Measurements from ENCODE around the gene OTOP2. TPM values are rescaled to one million over a fixed set of nuclear protein-coding genes. Genes with fewer than 3 reads are reported as not detected.
"Not testable (repeated sequence)": the region's sequence is repeated elsewhere in the genome, so short reads cannot be mapped to it uniquely, and the experiment has no call there.

Gene OTOP2
- total RNA-seq, 2 donors from 2014 or later: not detected

DNA sequence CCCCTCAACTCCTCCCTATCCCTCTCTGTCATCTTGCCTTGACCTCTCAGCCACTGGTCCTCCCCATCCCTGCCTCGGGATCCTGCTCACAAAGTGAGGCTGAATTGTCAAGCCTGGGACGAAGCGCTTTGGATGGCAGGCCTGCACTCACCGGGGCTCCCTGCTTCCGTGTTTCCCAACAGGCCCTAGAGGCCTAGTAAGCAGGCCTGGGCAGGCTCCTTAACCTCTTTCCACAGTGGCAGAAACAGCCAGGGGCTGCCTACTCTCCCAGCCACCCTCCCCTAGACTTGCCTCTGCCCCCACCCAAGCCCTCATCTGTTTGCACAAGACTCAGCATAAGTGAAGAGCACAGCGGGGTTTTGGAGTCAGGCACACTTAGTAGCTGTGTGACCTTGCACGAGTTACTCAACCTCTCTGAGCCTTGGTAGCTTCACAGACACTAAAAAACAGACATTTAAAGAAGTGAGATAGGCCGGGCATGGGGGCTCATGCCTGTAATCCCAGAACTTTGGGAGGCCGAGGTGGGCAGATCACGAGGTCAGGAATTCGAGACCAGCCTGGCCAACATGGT, 25.6 kb upstream of the OTOP2 start:
- intact Hi-C loops (cut with DNase I): no loop called here
- no peak for DNase-seq (ENCODE audit: low spot score)

DNA sequence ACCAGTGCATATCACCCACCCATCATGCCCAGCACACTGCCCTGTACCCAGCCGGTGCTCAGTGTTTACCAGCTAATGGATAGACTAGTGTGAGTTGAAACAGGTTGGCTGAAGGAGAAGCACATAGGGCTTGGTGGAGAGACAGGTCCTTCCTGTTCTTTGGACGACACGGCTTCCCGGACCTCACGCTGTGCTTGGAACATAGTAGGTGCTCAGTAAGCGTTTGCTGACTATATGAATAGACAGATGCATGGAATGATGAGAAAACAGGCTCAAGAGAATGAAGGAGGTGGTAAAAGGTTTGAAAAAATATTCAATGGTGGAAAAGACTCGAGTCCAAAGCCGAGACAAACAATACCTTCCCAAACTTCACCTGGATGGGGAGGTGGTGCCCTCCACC, 23.9 kb upstream of the OTOP2 start:
- intact Hi-C loops (cut with DNase I): no loop called here

DNA sequence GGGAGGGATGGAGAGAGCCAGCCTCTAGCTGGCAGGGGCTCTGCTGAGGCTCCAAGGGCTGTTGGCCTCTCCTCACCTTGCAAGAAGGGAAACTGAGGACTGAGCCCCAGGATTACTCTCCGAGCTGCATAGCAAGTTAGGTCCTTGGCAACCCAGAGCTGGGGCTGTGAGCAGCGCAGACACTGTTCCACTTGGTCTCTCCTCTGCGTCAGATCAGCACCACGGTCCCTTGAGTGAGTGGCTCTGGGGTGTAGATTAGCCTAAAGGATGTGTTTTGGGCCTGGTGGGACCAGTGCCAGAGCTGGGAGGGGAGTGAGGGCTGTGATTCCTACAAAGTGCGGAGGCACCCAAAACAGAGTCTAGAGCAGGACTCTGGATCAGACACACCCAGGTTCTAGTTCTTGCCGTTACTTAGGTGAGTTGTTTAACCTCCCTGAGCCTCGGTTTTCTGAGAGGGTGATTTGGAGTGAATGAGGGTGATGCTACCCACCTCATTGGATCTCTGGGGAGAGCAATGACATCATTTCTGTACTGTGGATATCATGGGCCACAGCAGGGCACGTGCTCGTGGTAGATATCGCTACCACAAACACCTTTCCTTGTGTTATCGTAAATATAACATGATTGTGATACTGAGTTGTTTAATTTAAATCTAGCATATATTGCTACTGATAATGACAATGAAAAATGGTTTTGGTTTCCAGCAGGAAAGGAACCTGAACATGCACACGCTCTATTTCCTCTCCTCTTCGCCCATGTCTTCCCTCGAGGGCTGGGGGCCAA, 22.5 kb upstream of the OTOP2 start:
- no peak for DNase-seq (ENCODE audit: low spot score)
- intact Hi-C loops (cut with DNase I): no loop called here

More for the DNA sequence above, 23.9 kb upstream of the OTOP2 start:
- no peak for DNase-seq (ENCODE audit: low spot score)

DNA sequence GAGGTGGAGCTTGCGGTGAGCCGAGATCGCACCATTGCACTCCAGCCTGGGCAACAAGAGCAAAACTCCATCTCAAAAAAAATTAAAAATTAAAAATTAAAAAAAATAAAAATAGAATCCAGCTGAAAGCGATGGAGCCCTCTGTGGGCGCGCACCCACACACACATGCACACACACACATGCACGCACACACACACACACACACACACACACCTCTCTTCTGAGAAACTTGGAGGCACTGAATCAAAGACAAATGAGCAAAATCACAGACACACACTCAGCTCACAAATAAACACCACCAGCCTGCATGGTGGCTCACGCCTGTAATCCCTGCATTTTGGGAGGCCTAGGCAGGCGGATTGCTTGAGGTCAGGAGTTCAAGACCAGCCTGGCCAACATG, 21.0 kb upstream of the OTOP2 start:
- DNase-seq (ENCODE audit: low spot score): no peak
- intact Hi-C loops (cut with DNase I): no loop called here

DNA sequence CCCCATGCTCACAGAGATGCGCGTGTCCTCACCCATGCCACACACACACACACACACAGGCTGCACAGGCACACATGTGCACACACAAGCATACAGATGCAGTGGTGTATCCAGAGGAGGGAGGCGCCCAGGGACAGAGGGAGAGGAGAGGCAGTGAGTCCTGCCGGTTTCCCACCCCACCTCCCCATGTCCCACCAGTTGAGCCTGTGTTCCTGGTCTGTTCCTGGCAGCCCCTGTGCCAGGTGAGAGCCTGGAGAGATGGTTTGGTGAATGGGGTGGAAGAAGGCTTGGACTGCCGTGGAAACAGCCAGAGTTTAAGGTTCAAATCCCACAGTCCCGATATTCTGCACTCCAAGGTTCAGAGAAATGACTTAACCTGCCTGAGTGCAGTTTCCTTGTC, 20.4 kb upstream of the OTOP2 start:
- intact Hi-C loops (cut with DNase I): no loop called here
- DNase-seq (ENCODE audit: low spot score): no peak

DNA sequence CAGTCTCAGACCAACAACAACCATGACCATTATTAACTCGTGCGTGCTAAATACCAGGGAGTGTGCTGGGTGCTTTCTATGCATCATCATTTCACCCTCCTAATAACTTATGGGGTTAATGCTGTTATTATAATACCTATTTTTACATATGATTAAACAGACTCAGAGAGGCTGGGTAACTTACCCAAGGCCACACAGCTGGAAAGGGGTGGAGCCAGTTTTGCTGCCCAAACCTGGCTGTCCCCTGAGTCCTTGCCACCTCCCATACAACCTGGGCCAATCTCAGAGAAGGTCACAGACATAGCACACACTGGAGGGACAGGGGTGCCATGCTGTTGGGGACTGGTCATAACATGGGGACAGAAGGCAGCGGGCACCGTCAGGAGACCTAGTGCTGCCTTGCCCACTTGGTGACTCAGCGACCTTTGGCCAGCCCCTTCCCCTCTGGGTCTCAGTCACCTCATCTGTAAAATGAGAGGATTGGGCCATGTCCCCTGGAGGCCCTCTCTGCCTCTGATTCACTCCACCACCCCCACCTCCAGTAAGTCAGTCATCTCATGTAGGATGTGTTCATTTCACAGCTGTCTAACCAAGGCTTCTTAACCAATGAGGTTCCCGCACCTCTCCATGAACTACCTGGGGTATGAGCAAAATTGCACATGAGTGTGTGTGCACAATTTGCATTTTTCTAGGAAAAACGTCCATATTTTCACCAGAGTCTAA, 19.2 kb upstream of the OTOP2 start:
- no peak for DNase-seq (ENCODE audit: low spot score)
- intact Hi-C loops (cut with DNase I): no loop called here

DNA sequence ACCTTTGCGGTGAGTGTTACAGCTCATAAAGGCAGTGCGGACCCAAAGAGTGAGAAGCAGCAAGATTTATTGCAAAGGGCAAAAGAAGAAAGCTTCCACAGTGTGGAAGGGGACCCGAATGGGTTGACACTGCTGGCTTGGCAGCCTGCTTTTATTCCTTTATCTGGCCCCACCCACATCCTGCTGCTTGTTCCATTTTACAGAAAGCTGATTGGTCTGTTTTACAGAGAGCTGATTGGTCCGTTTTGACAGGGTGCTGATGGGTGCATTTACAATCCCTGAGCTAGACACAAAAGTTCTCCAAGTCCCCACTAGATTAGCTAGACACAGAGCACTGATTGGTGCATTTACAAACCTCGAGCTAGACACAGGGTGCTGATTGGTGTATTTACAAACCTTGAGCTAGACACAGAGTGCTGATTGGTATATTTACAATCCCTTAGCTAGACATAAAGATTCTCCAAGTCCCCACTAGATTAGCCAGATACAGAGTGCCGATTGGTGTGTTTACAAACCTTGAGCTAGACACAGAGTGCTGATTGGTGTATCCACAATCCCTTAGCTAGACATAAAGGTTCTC, 17.8 kb upstream of the OTOP2 start:
- intact Hi-C loops (cut with DNase I); DNase-seq (ENCODE audit: low spot score): not testable (repeated sequence)

DNA sequence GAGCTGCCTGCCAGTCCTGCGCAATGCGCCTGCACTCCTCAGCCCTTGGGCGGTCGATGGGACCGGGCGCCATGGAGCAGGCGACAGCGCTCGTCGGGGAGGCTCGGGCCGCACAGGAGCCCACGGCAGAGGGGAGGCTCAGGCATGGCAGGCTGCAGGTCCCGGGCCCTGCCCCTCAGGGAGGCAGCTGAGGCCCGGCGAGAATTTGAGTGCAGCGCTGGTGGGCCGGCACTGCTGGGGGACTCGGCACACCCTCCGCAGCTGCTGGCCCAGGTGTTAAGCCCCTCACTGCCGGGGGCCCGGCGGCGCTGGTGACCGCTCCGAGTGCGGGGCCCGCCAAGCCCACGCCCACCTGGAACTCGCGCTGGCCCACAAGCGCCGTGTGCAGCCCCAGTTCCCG, 17.1 kb upstream of the OTOP2 start:
- intact Hi-C loops (cut with DNase I): no loop called here

DNA sequence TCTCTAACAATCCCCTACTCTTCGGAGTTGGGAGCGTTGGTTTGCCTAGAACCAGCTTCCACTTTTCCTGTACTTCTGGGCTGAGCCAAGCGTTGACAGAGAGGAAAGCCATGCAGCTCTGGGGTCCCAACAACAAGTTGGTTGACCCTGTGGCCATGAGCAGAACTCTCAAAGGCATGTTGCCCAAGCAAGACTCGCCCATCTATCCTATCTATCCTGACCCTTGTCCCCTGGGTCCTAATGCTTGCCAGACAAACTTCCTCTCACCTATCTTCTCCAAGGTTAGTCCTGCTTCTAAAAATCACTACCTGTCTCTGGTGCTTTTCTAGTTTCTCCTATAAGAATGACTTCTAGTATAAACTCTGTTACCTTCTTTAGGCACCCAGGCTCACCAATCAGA, 15.0 kb upstream of the OTOP2 start:
- intact Hi-C loops (cut with DNase I): not testable (repeated sequence)

More for the DNA sequence above, 17.1 kb upstream of the OTOP2 start:
- DNase-seq (ENCODE audit: low spot score): no peak

DNA sequence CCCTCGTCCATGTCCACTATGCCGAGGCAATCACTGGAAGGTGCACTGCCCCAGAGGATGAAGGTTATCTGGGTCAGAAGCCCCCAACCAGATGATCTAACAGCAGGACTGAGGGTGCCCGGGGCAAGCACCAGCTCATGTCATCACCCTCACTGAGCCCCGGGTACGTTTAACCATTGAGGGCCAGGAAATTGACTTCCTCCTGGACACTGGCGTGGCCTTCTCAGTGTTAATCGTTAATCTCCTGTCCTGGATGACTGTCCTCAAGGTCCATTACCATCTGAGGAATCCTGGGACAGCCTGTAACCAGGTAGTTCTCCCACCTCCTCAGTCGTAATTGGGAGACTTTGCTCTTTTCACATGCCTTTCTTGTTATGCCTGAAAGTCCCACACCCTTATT, 12.7 kb upstream of the OTOP2 start:
- intact Hi-C loops (cut with DNase I): not testable (repeated sequence)

More for the DNA sequence above, 15.0 kb upstream of the OTOP2 start:
- not testable (repeated sequence) for DNase-seq (ENCODE audit: low spot score)

DNA sequence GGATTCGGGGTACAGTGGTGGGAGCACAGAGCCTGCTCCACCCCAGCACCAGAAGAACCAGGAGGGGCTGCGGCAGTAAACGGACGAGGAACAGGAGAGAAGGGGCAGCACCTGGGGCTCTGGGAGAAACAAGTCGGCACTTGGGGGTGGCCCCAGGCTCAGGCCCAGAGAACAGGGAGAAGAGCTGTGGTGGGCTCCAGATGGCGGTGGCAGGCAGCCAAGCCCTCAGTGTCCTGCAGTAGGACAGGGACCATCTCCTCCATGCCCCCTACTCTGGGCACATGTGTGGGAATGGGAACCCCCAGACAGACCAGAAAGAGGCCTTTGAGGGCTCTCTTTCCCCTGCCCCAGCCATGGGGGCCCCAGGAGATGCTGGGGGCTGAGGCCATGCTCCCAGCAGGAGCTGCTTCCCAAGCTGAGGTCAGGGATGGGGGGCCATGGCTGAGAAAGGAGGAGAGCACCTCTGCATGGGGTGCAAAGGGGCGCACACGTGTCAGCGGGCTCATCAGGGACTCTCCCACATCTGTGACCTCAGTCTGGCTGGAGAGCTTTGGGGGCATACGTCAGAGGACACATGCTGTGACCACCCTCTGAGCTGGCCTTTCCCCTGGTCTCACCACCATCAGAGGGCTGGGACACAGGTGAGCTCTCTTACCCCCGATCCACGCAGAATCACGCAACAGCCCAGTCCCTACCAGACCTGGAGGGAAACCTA, 7.8 kb upstream of the OTOP2 start:
- intact Hi-C loops (cut with DNase I): no loop called here

More for the DNA sequence above, 12.7 kb upstream of the OTOP2 start:
- DNase-seq (ENCODE audit: low spot score): not testable (repeated sequence)

DNA sequence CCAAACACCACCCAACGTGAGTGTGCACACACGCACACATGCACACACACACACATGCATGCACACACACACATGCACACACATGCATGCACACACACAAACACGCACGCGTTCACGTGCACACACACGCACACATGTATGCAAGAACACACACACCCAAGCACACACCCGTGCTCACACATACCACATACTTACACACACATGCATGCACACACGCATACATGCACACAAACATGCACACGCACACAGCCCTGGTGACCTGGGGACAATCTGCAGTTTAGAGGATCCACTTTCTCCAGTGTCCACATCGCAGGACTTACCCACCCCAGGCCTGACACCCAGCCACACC, 7.2 kb upstream of the OTOP2 start:
- intact Hi-C loops (cut with DNase I): no loop called here
- DNase-seq (ENCODE audit: low spot score): no peak

More for the DNA sequence above, 7.8 kb upstream of the OTOP2 start:
- DNase-seq (ENCODE audit: low spot score): no peak

DNA sequence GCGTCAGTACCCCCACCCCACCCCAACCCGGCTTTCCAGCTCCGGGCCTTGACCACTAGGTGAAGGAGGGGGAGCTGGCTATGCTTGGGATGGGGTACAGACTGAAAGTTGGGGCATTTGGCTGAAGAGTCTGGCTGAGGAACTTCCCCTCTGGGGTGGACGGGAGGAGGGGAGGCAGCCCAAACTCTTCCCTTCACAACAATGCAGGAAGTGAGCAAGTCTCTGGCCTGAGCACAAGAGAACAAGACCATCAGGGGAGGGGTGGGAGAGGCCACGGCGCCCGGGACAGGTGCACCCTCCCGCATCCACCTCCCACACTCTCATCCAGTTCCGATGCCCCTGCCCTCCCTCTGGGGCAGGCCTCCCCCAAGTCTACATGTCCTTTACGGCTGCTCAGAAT, 6.6 kb upstream of the OTOP2 start:
- no peak for DNase-seq (ENCODE audit: low spot score)
- intact Hi-C loops (cut with DNase I): no loop called here

DNA sequence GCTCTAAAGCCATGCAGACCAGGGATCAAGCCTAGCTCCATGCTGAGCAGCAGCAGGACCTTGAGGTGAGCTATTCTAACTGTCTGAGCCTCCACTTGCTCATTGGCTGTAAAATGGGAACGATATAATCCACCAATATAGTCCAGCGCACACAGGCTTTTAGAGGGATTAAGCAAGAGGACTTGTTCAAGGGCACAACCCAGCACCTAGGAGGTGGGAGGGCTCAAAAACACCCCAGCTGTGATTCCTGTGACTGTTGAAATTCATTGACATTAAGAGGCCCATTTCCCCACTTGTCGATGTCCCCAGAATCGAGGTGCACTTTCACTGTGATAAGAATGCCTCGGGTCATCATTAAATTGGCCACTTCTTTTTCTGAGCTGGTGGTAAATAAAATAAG, 5.2 kb upstream of the OTOP2 start:
- intact Hi-C loops (cut with DNase I): no loop called here
- DNase-seq (ENCODE audit: low spot score): no peak

DNA sequence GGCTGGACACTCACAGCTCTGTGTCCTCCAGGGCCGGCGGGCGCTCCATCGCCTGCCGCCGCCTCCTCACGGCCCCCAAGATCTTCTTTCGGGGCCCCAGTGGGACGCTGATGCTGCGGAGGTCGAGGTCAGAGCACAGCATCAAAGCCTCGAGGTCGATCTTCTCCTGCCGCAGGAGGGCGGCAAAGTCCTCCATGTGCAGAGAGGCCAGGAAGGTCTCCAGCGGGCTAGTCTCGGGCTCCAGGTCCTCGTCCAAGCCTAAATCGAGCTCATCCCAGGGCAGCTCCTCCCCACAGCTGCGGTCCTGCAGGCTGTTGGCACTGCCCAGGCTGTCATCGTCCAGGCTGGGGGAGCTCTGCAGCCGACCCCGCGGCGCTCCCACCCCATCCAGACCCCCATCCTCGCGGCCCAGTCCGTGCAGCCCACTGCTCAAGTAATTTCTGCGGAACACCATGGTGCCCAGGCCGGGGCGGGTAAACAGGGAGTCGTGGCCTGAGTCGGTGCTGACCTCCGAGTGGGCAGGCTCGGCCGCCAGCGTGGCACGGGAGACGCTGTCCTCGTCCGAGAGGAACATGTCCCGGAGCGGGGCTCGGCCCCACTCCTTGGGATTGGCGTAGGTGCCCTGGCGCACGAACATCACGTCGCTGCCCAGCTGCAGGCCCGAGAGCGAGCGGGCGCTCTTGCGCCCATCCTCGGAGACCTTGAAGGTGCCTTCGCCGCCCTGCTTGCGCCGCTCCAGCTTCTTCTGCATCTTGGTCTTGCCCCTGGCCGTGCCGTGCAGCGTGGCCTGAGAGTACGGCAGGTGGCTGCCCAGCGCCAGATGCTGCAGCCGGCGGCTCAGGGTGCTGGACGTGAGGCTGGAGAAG, 4.4 kb upstream of the OTOP2 start:
- intact Hi-C loops (cut with DNase I): no loop called here
- DNase-seq (ENCODE audit: low spot score): no peak

DNA sequence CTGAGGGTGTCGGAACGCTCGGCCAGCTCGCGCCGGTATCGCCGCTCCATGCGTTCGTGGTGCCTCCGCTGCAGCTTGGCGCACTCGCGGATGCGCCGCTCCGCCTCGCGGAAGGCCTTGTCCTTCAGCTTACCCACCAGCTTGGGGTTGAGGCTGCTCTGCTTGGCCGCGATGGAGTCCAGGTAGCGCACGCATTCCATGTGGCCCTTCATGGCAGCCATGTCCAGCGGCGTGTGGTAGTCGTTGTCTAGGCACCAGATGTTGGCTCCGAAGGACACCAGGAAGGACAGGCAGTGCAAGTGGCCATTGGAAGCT, 3.8 kb upstream of the OTOP2 start:
- DNase-seq (ENCODE audit: low spot score): no peak
- intact Hi-C loops (cut with DNase I): no loop called here

DNA sequence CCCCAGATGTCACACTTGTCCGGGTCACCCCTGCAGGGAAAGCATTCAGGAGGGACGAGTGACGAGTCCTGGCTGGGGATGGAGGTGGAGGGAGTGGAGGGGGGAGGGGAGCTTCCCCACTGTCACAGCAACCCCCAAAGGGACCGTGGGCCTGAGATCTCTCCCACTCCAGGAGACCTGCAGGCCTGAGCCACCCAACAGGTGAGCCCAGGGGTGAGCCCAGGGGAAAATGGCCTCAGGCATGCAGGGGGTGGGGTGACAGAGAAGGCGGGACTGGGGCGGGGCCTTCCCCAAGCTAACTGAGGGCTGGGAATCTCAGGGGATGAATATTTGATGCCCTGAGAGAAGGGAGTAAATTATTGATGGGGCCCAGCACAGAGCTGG, 3.4 kb upstream of the OTOP2 start:
- DNase-seq (ENCODE audit: low spot score): no peak
- intact Hi-C loops (cut with DNase I): no loop called here

DNA sequence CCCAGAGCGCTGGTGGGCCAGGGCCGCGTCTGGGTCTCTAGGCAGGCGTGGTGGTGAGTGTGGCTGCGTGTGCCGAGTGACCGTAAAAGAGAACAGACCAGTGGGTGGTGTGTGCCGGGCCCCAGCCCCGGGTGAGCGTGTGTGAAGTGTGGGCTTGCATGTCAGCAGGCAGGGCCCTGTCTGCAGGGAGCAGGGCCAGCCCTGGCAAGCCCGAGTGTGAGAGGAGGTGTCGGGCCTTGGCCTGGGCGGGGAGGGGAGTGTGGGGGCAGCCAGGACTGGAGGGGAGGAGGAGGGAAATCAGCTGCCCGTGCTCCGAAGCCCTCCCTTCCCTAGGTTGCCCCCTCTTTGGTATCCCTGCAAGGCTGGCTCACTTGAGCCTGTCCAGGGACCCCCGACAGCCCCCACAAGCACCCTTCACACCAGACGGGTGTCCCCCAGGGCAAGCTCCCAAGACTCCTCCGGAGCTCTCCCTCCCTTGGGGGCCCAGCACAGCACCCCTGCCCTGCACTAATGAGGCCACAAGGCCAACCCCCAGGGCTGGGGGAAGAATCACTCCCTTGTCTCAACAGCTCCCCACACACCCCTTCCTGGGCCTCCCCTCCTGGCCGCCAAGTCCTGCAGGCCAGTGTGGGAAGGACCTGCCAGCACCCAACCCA, 2.9 kb upstream of the OTOP2 start:
- DNase-seq (ENCODE audit: low spot score): no peak
- intact Hi-C loops (cut with DNase I): no loop called here

Measured in posterior vena cava (tissue), 2 donors.